Caco-2 (cell line): ENCODE results near the gene KCNE5. TPM values are rescaled to one million over a fixed set of nuclear protein-coding genes. Genes with fewer than 3 reads are reported as not detected.

Source experiments
- BruUV-seq: library from RNA; stranded (reverse); fragments of 400-500 nt; replicated peaks from 2 replicates; lab custom pipeline; 2021; lab: Mats Ljungman, UMichigan
- CTCF ChIA-PET: fragments of 300-600 bp; sonication (Branson Sonifier 250); formaldehyde crosslinking; loops from one replicate; lab custom pipeline; 2022; ENCODE audit warnings: antibody characterized with exemption; lab: Charles Lee
- POLR2A ChIA-PET: fragments of 300-600 bp; sonication (Branson Sonifier 250); formaldehyde crosslinking; loops from one replicate; lab custom pipeline; 2022; ENCODE audit warnings: antibody characterized with exemption; lab: Charles Lee
- DNase-seq, 2 experiments: peaks; one replicate each; pipeline versions ENCODE4 v3.0.0 to v3.0.0-alpha.2; 2020 to 2022
- H3K27me3 ChIP-seq: replicated peaks from 2 replicates; pipeline ENCODE4 v1.6.0; 2011; ENCODE audit warnings: low read length; ENCODE audit not compliant: control insufficient read depth, insufficient read depth
- H3K36me3 ChIP-seq: 2 replicates; pipeline ENCODE4 v1.5.1; 2011; ENCODE audit warnings: low read length; ENCODE audit not compliant: control insufficient read depth, insufficient read depth
- H3K4me1 ChIP-seq: fragments of 250-450 bp; sonication (Bioruptor Pico); 2 replicates; pipeline ENCODE4 v1.5.1; 2020; ENCODE audit warnings: mild to moderate bottlenecking
- H3K4me3 ChIP-seq: 2 replicates; pipeline ENCODE4 v1.5.1; 2011; ENCODE audit warnings: low read depth, mild to moderate bottlenecking, control low read depth, low read length
- H3K9me3 ChIP-seq: fragments of 250-450 bp; sonication (Bioruptor Pico); 2 replicates; pipeline ENCODE4 v1.5.1; 2020; ENCODE audit warnings: mild to moderate bottlenecking, moderate library complexity
- H3K27ac Mint-ChIP-seq: one replicate; pipeline ENCODE4 v1.8.0; 2022; ENCODE audit warnings: mixed read lengths; ENCODE audit not compliant: unreplicated experiment
- H3K27me3 Mint-ChIP-seq: one replicate; pipeline ENCODE4 v1.8.0; 2022; ENCODE audit warnings: mixed read lengths; ENCODE audit not compliant: insufficient read depth, unreplicated experiment
- H3K36me3 Mint-ChIP-seq: one replicate; pipeline ENCODE4 v1.8.0; 2022; ENCODE audit warnings: mild to moderate bottlenecking, mixed read lengths; ENCODE audit not compliant: insufficient read depth, unreplicated experiment
- H3K4me1 Mint-ChIP-seq: one replicate; pipeline ENCODE4 v1.8.0; 2022; ENCODE audit warnings: low read depth, mixed read lengths; ENCODE audit not compliant: unreplicated experiment
- H3K4me3 Mint-ChIP-seq: one replicate; pipeline ENCODE4 v1.8.0; 2022; ENCODE audit warnings: mild to moderate bottlenecking, moderate library complexity, mixed read lengths; ENCODE audit not compliant: unreplicated experiment
- H3K9me3 Mint-ChIP-seq: one replicate; pipeline ENCODE4 v1.8.0; 2022; ENCODE audit warnings: mixed read lengths; ENCODE audit not compliant: unreplicated experiment
- CTCF ChIP-seq, 2 experiments: fragments of 200-600 bp in 1 of 2; IDR thresholded peaks; 1 replicate in 1 of 2; 2 replicates in 1 of 2; pipeline versions ENCODE4 v1.5.1 to v1.8.0; 2011 to 2022; ENCODE audit warnings: antibody characterized with exemption in 1 of 2, control low read depth in 1 of 2, inconsistent platforms in 1 of 2, low read depth in 1 of 2, low read length in 1 of 2, mild to moderate bottlenecking in 1 of 2, moderate library complexity in 1 of 2; ENCODE audit not compliant: insufficient read depth in 1 of 2, severe bottlenecking in 1 of 2, unreplicated experiment in 1 of 2
- intact Hi-C: fragments of 100-400 bp; cut with micrococcal nuclease; formaldehyde crosslinking; loops from one replicate; pipeline ENCODE4 v1.10.0; 2022; ENCODE audit not compliant: unreplicated experiment
- total RNA-seq: library from RNA; stranded (reverse); gene quantifications from 2 replicates; pipeline ENCODE4 v1.2.3, GENCODE V29; 2022

Gene KCNE5
- total RNA-seq, 1 experiment from 2014 or later, result 0.20 TPM

GRCh38 chrX:109623997-109624396 lies 975 bp downstream of the KCNE5 start:
- Mint-ChIP-seq H3K9me3 (peaks cover 11% of the 10 kb centered on the region), H3K4me3 (no peak overlapping the region), H3K4me1 (no peaks in the 10 kb centered on the region), H3K27ac (no peak overlapping the region), H3K27me3 (no peaks in the 10 kb centered on the region), H3K36me3 (no peaks in the 10 kb centered on the region)
- Histone ChIP-seq H3K27me3 (no peaks in the 10 kb centered on the region), H3K36me3 (no peaks in the 10 kb centered on the region), H3K9me3 (no peaks in the 10 kb centered on the region), H3K4me1 (no peaks in the 10 kb centered on the region), H3K4me3 (no peak overlapping the region)
- DNase-seq, result no peak
- TF ChIP-seq CTCF (IDR thresholded peaks at IDR 0.05; ENCODE audit: insufficient read depth in 1 of 2, low read depth in 1 of 2, low read length in 1 of 2, severe bottlenecking in 1 of 2, unreplicated experiment in 1 of 2), result no peak
- CTCF ChIA-PET, result no interaction called here
- no TSS peak for BruUV-seq
- intact Hi-C loops, result no loop called here
- POLR2A ChIA-PET, result no interaction called here

- Mint-ChIP-seq H3K4me3 (no peak overlapping the region), H3K4me1 (no peaks in the 10 kb centered on the region), H3K27me3 (no peaks in the 10 kb centered on the region), H3K27ac (no peak overlapping the region), H3K36me3 (no peaks in the 10 kb centered on the region), H3K9me3 (peaks cover 2% of the 10 kb centered on the region)
- Histone ChIP-seq H3K4me3 (no peak overlapping the region), H3K9me3 (no peaks in the 10 kb centered on the region), H3K36me3 (no peaks in the 10 kb centered on the region), H3K4me1 (no peaks in the 10 kb centered on the region), H3K27me3 (no peaks in the 10 kb centered on the region)
- intact Hi-C loops, result no loop called here
- DNase-seq, result no peak
- ChIA-PET POLR2A (no interaction called here), CTCF (no interaction called here)
- no TSS peak for BruUV-seq
- no peak for TF ChIP-seq CTCF (IDR thresholded peaks at IDR 0.05; ENCODE audit: insufficient read depth in 1 of 2, low read depth in 1 of 2, low read length in 1 of 2, severe bottlenecking in 1 of 2, unreplicated experiment in 1 of 2)
Measured at GRCh38 chrX:109622270-109622669, 2.7 kb downstream of the KCNE5 start.

GRCh38 chrX:109619771-109620170 lies 5.2 kb downstream of the KCNE5 start:
- H3K9me3 ChIP-seq, result no peaks in the 10 kb centered on the region
- H3K4me3 ChIP-seq, result no peak overlapping the region
- intact Hi-C loops, result no loop called here
- BruUV-seq, result no TSS peak
- H3K36me3 Mint-ChIP-seq, result no peaks in the 10 kb centered on the region
- H3K27me3 Mint-ChIP-seq, result no peaks in the 10 kb centered on the region
- ChIA-PET CTCF (no interaction called here), POLR2A (no interaction called here)
- DNase-seq, result no peak
- no peak for TF ChIP-seq CTCF (IDR thresholded peaks at IDR 0.05; ENCODE audit: insufficient read depth in 1 of 2, low read depth in 1 of 2, low read length in 1 of 2, severe bottlenecking in 1 of 2, unreplicated experiment in 1 of 2)
- H3K27ac Mint-ChIP-seq, result no peak overlapping the region
- no peaks in the 10 kb centered on the region for H3K4me1 ChIP-seq
- no peaks in the 10 kb centered on the region for H3K27me3 ChIP-seq
- no peaks in the 10 kb centered on the region for H3K9me3 Mint-ChIP-seq
- no peaks in the 10 kb centered on the region for H3K4me1 Mint-ChIP-seq
- H3K36me3 ChIP-seq, result no peaks in the 10 kb centered on the region
- H3K4me3 Mint-ChIP-seq, result no peak overlapping the region
